H9 (cell line): ENCODE results near the gene ACCSL. TPM values are rescaled to one million over a fixed set of nuclear protein-coding genes. Genes with fewer than 3 reads are reported as not detected.

ENCODE experiments used
- DNase-seq: peaks from one replicate; pipeline ENCODE4 v3.0.0-alpha.2; 2017
- H2AFZ ChIP-seq: one replicate; pipeline ENCODE4 v1.6.1; 2013; ENCODE audit warnings: mild to moderate bottlenecking, low read length, control low read depth, moderate library complexity
- H2AK5ac ChIP-seq: 2 replicates; pipeline ENCODE4 v1.6.1; 2013; ENCODE audit warnings: low read length, control low read depth, mixed read lengths; ENCODE audit not compliant: insufficient read length
- H2BK120ac ChIP-seq: one replicate; pipeline ENCODE4 v1.6.1; 2013; ENCODE audit warnings: low read depth, mild to moderate bottlenecking, low read length, control low read depth, inconsistent platforms; ENCODE audit not compliant: poor library complexity, severe bottlenecking
- H2BK12ac ChIP-seq: 2 replicates; pipeline ENCODE4 v1.6.1; 2013; ENCODE audit warnings: low read length, control low read depth, mixed read lengths, low read depth; ENCODE audit not compliant: insufficient read length
- H2BK15ac ChIP-seq: 2 replicates; pipeline ENCODE4 v1.6.1; 2013; ENCODE audit warnings: low read depth, low read length, control low read depth
- H2BK20ac ChIP-seq: one replicate; pipeline ENCODE4 v1.6.1; 2013; ENCODE audit warnings: low read depth, mild to moderate bottlenecking, low read length, control low read depth, inconsistent platforms; ENCODE audit not compliant: poor library complexity, severe bottlenecking
- H2BK5ac ChIP-seq: 2 replicates; pipeline ENCODE4 v1.6.1; 2013; ENCODE audit warnings: low read length, control low read depth, mixed read lengths; ENCODE audit not compliant: insufficient read length
- H3K14ac ChIP-seq: 2 replicates; pipeline ENCODE4 v1.6.1; 2013; ENCODE audit warnings: low read length, control low read depth; ENCODE audit not compliant: insufficient read depth
- H3K18ac ChIP-seq: 2 replicates; pipeline ENCODE4 v1.6.1; 2013; ENCODE audit warnings: low read depth, mild to moderate bottlenecking, mixed read lengths, low read length, control low read depth; ENCODE audit not compliant: insufficient read length
- H3K23ac ChIP-seq: 2 replicates; pipeline ENCODE4 v1.6.1; 2013; ENCODE audit warnings: low read length, control low read depth, mixed read lengths, low read depth; ENCODE audit not compliant: insufficient read length
- H3K23me2 ChIP-seq: 2 replicates; pipeline ENCODE4 v1.6.1; 2013; ENCODE audit warnings: low read depth, mild to moderate bottlenecking, mixed read lengths, low read length, control low read depth; ENCODE audit not compliant: insufficient read length, poor library complexity, severe bottlenecking
- H3K27ac ChIP-seq: 2 replicates; pipeline ENCODE4 v1.5.1; 2013; ENCODE audit warnings: low read length, control low read depth, mixed read lengths, low read depth; ENCODE audit not compliant: insufficient read length
- H3K27me3 ChIP-seq: 2 replicates; pipeline ENCODE4 v1.6.1; 2013; ENCODE audit warnings: low read length, control low read depth, inconsistent platforms; ENCODE audit not compliant: insufficient read depth
- H3K4ac ChIP-seq: 2 replicates; pipeline ENCODE4 v1.6.1; 2013; ENCODE audit warnings: low read depth, mild to moderate bottlenecking, control low read depth, inconsistent platforms, low read length, moderate library complexity
- H3K4me1 ChIP-seq: 2 replicates; pipeline ENCODE4 v1.6.1; 2013; ENCODE audit warnings: low read length, control low read depth, inconsistent platforms; ENCODE audit not compliant: insufficient read depth
- H3K4me2 ChIP-seq: 2 replicates; pipeline ENCODE4 v1.6.1; 2013; ENCODE audit warnings: low read length, control low read depth, mixed read lengths; ENCODE audit not compliant: insufficient read length, insufficient read depth
- H3K56ac ChIP-seq: 2 replicates; pipeline ENCODE4 v1.6.1; 2013; ENCODE audit warnings: low read depth, mild to moderate bottlenecking, mixed read lengths, low read length, control low read depth; ENCODE audit not compliant: insufficient read length
- H3K79me1 ChIP-seq: 2 replicates; pipeline ENCODE4 v1.6.1; 2013; ENCODE audit warnings: low read depth, mild to moderate bottlenecking, moderate library complexity, low read length, control low read depth, inconsistent platforms; ENCODE audit not compliant: insufficient read depth, poor library complexity, severe bottlenecking
- H3K79me2 ChIP-seq: 2 replicates; pipeline ENCODE4 v1.6.1; 2013; ENCODE audit warnings: low read length, control low read depth, inconsistent platforms; ENCODE audit not compliant: insufficient read depth
- H3K9ac ChIP-seq: 2 replicates; pipeline ENCODE4 v1.6.1; 2013; ENCODE audit warnings: low read length, control low read depth, mixed read lengths; ENCODE audit not compliant: insufficient read length; ENCODE audit errors: extremely low read depth
- H3K9me3 ChIP-seq: one replicate; pipeline ENCODE4 v1.6.1; 2013; ENCODE audit warnings: low read depth, low read length, inconsistent platforms; ENCODE audit not compliant: control insufficient read depth
- H3T11ph ChIP-seq: one replicate; pipeline ENCODE4 v1.6.1; 2013; ENCODE audit warnings: mild to moderate bottlenecking, low read length, control low read depth, inconsistent platforms
- H4K20me1 ChIP-seq: one replicate; pipeline ENCODE4 v1.6.1; 2013; ENCODE audit not compliant: control insufficient read depth, insufficient read length, insufficient read depth
- H4K5ac ChIP-seq: 2 replicates; pipeline ENCODE4 v1.6.1; 2013; ENCODE audit warnings: low read depth, mild to moderate bottlenecking, mixed read lengths, low read length, control low read depth; ENCODE audit not compliant: insufficient read length
- H4K8ac ChIP-seq: replicated peaks from 2 replicates; pipeline ENCODE4 v1.6.1; 2013; ENCODE audit warnings: low read length, control low read depth, mixed read lengths, low read depth; ENCODE audit not compliant: insufficient read length
- H4K91ac ChIP-seq: 2 replicates; pipeline ENCODE4 v1.6.1; 2013; ENCODE audit warnings: low read depth, mild to moderate bottlenecking, moderate library complexity, mixed read lengths, low read length, control low read depth; ENCODE audit not compliant: insufficient read length
- H3K27ac Mint-ChIP-seq, 3 experiments: 2 replicates in 2 of 3; 3 replicates in 1 of 3; pipeline ENCODE4 v1.8.0; 2020 to 2021; ENCODE audit warnings: mixed read lengths in 3 of 3, mild to moderate bottlenecking in 1 of 3, moderate library complexity in 1 of 3
- H3K27me3 Mint-ChIP-seq: 2 replicates; pipeline ENCODE4 v1.8.0; 2021; ENCODE audit warnings: low read depth, mild to moderate bottlenecking, moderate library complexity, mixed read lengths
- H3K36me3 Mint-ChIP-seq, 3 experiments: 2 replicates in 2 of 3; 3 replicates in 1 of 3; pipeline ENCODE4 v1.8.0; 2020 to 2021; ENCODE audit warnings: low read depth in 3 of 3, mixed read lengths in 3 of 3; ENCODE audit not compliant: insufficient read depth in 1 of 3
- H3K4me1 Mint-ChIP-seq, 2 experiments: 2 replicates each; pipeline ENCODE4 v1.8.0; 2020; ENCODE audit warnings: mixed read lengths in 2 of 2
- H3K4me3 Mint-ChIP-seq, 2 experiments: 2 replicates in 1 of 2; 3 replicates in 1 of 2; pipeline ENCODE4 v1.8.0; 2020 to 2021; ENCODE audit warnings: mild to moderate bottlenecking in 2 of 2, mixed read lengths in 2 of 2, moderate library complexity in 1 of 2
- H3K9me3 Mint-ChIP-seq, 2 experiments: 2 replicates in 1 of 2; 3 replicates in 1 of 2; pipeline ENCODE4 v1.8.0; 2020; ENCODE audit warnings: mild to moderate bottlenecking in 2 of 2, mixed read lengths in 2 of 2, moderate library complexity in 1 of 2
- CTCF ChIP-seq: fragments of 200-600 bp; sonication (generic); conservative IDR thresholded peaks from 3 replicates; pipeline ENCODE4 v1.8.0; 2021; ENCODE audit warnings: antibody characterized with exemption, mild to moderate bottlenecking
- WGBS: extraction: QIAGEN DNeasy Blood & Tissue Kit; methylation state at CpG from one replicate; pipeline ENCODE4 v1.1.7; 2013; ENCODE audit warnings: missing lambda C conversion rate, low lambda C conversion rate, mixed read lengths; ENCODE audit not compliant: insufficient read length; ENCODE audit errors: extremely low coverage; 5-methylcytosine and 5-hydroxymethylcytosine counted together
- total RNA-seq: library from RNA; stranded (reverse); gene quantifications from 2 replicates; pipeline ENCODE4 v1.2.1, GENCODE V29; 2021

Gene ACCSL
- total RNA-seq, 1 experiment from 2014 or later: not detected

GRCh38 chr11:44088871-44089270, 41.1 kb downstream of the ACCSL start:
- H3K4me1 Mint-ChIP-seq: no peaks in the 10 kb centered on the region
- H3K56ac ChIP-seq: no peak overlapping the region
- no peak overlapping the region for H2BK120ac ChIP-seq
- no peak overlapping the region for H2BK5ac ChIP-seq
- H2BK15ac ChIP-seq: no peak overlapping the region
- no peaks in the 10 kb centered on the region for H3K79me2 ChIP-seq
- no peak for DNase-seq
- H2BK12ac ChIP-seq: no peak overlapping the region
- H3K4me2 ChIP-seq: no peak overlapping the region
- peaks cover 20 to 23% of the 10 kb centered on the region in 2 experiments for H3K9me3 Mint-ChIP-seq
- H3K4ac ChIP-seq: no peak overlapping the region
- H3K27ac Mint-ChIP-seq: no peak overlapping the region
- H4K91ac ChIP-seq: no peak overlapping the region
- no peak overlapping the region for H2AK5ac ChIP-seq
- H4K20me1 ChIP-seq: no peaks in the 10 kb centered on the region
- WGBS: no CpG with 5 or more reads among the region's 4 CpGs
- no peak overlapping the region for H3T11ph ChIP-seq
- H3K23me2 ChIP-seq: no peaks in the 10 kb centered on the region
- no peak overlapping the region for H3K14ac ChIP-seq
- no peak overlapping the region for H3K9ac ChIP-seq
- H3K9me3 ChIP-seq: no peaks in the 10 kb centered on the region
- H3K27ac ChIP-seq: no peak overlapping the region
- H3K27me3 Mint-ChIP-seq: peaks cover 7% of the 10 kb centered on the region
- H3K4me1 ChIP-seq: no peaks in the 10 kb centered on the region
- H3K27me3 ChIP-seq: no peaks in the 10 kb centered on the region
- no peak overlapping the region for H3K23ac ChIP-seq
- no peak overlapping the region for H3K18ac ChIP-seq
- no peak overlapping the region for H4K5ac ChIP-seq
- peaks cover 5 to 23% (median 8%) of the 10 kb centered on the region in 3 experiments; a peak in 5 of 7 replicates for H3K36me3 Mint-ChIP-seq
- no peak overlapping the region for H4K8ac ChIP-seq
- no peak overlapping the region for H2AFZ ChIP-seq
- no peaks in the 10 kb centered on the region for H3K79me1 ChIP-seq
- no peak overlapping the region for H2BK20ac ChIP-seq
- no peak overlapping the region for H3K4me3 Mint-ChIP-seq
- TF ChIP-seq CTCF: no peak
